ENCODE measurements around the gene STX1B. TPM values are rescaled to one million over a fixed set of nuclear protein-coding genes. Genes with fewer than 3 reads are reported as not detected.

STX1B gene
- total RNA-seq, 4 donors from 2014 or later: 0.41 to 1.3 TPM; not detected in 2

DNA sequence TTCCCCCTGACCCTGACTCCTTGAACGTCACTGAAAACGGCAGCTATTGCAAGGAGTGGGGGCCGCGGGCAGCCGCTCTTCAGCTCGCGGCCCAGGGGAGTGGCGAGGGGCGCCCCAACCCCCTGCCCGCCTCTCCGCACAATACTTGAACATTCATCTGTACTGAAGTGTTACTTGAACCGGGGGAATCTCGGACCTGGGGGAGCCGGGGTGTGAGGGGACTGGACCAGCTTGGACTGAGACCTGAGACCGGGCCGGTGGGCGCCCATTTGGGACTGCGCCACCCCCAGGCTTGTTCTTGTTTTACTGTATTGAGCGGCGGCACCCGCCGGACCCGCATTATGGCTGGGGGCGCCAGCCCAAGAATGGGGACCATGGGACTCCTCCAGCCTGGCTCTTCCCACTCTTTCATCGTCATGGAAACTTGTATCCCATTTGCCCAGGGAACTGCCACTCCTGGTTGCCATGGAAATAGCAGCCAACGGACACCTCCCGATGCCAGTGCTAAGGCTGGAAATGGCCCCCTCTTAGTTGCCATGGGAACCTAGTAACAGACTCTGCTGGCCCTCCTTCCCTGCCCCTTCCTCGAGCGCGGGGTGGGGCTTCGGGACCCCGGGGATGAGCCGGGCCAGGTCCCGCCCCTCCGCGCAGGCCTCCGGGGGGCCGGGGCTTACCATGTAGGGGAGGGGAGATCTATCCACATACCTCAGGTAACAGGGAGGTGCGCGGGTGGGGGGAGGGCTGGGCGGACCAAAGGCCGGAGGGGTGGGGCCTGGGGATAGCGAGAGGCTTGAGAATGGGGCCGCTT, 62.4 kb downstream of the STX1B start:
- no peaks in the 10 kb centered on the region for H3K27me3 ChIP-seq
- H3K36me3 ChIP-seq: peaks cover 0 to 13% (median 3%) of the 10 kb centered on the region in 4 donors
- WGBS, 2 donors (ENCODE audit: low coverage in 1 of 2): 51% methylated on average over 39 of the region's 44 CpGs; no CpG with 5 or more reads in 1 of the 2 donors
- peak; percentile 81 for DNase-seq
- TF ChIP-seq POLR2AphosphoS5 (IDR thresholded peaks at IDR 0.05) (no peak), POLR2A (IDR thresholded peaks at IDR 0.05) (no peak), EP300 (IDR thresholded peaks at IDR 0.05; ENCODE audit: low read depth) (no peak)
- TF ChIP-seq, protein P1, sequence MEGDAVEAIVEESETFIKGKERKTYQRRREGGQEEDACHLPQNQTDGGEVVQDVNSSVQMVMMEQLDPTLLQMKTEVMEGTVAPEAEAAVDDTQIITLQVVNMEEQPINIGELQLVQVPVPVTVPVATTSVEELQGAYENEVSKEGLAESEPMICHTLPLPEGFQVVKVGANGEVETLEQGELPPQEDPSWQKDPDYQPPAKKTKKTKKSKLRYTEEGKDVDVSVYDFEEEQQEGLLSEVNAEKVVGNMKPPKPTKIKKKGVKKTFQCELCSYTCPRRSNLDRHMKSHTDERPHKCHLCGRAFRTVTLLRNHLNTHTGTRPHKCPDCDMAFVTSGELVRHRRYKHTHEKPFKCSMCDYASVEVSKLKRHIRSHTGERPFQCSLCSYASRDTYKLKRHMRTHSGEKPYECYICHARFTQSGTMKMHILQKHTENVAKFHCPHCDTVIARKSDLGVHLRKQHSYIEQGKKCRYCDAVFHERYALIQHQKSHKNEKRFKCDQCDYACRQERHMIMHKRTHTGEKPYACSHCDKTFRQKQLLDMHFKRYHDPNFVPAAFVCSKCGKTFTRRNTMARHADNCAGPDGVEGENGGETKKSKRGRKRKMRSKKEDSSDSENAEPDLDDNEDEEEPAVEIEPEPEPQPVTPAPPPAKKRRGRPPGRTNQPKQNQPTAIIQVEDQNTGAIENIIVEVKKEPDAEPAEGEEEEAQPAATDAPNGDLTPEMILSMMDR (IDR thresholded peaks at IDR 0.05): no peak
- in situ Hi-C loops (cut with MboI; ENCODE audit: low pct_ligation_motif_present in 1 of 4, low pct_unique_long_range_greater_than_20kb in 1 of 4, low sequenced_read_pairs in 3 of 4) (no loop called here), intact Hi-C loops (cut with DNase I; ENCODE audit: low total_unique reads) (no loop called here)
- H3K9me3 ChIP-seq: no peaks in the 10 kb centered on the region
- H3K4me3 ChIP-seq: peak overlapping the region; percentile 70 to 100 (median 81)
- peaks cover 9 to 29% (median 20%) of the 10 kb centered on the region in 4 donors for H3K4me1 ChIP-seq
- peak overlapping the region; percentile 91 to 97 (median 94) for H3K27ac ChIP-seq

DNA sequence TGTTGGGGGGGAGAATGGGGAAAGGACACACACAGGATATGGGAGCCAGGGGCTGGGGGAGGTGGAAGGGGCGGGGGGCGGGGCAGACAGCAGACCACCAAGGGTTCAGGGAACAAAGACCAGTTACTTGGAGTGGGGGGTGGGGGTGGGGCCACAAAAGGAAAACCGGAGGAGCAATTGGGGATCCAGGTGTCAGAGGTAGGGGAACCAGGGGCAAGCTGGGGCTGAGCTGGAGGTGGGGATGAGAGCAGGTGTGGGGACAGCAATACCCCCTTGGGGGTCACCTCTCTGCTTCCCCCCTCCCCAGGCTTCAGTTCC, 62.9 kb downstream of the STX1B start:
- Histone ChIP-seq H3K9me3 (no peaks in the 10 kb centered on the region), H3K27me3 (no peaks in the 10 kb centered on the region), H3K36me3 (peaks cover 0 to 13% (median 3%) of the 10 kb centered on the region in 4 donors), H3K27ac (peak overlapping the region; percentile 91 to 97 (median 94)), H3K4me3 (no peak overlapping the region), H3K4me1 (peaks cover 9 to 33% (median 23%) of the 10 kb centered on the region in 4 donors)
- no peak for TF ChIP-seq POLR2A (IDR thresholded peaks at IDR 0.05)
- TF ChIP-seq, protein P1 (IDR thresholded peaks at IDR 0.05): no peak
- no peak for TF ChIP-seq EP300 (IDR thresholded peaks at IDR 0.05; ENCODE audit: low read depth)
- no peak for TF ChIP-seq POLR2AphosphoS5 (IDR thresholded peaks at IDR 0.05)
- no peak for DNase-seq
- intact Hi-C loops (cut with DNase I; ENCODE audit: low total_unique reads) (no loop called here), in situ Hi-C loops (cut with MboI; ENCODE audit: low pct_ligation_motif_present in 1 of 4, low pct_unique_long_range_greater_than_20kb in 1 of 4, low sequenced_read_pairs in 3 of 4) (no loop called here)
- 87% methylated on average over 3 of the region's 3 CpGs; no CpG with 5 or more reads in 1 of the 2 donors for WGBS, 2 donors (ENCODE audit: low coverage in 1 of 2)

DNA sequence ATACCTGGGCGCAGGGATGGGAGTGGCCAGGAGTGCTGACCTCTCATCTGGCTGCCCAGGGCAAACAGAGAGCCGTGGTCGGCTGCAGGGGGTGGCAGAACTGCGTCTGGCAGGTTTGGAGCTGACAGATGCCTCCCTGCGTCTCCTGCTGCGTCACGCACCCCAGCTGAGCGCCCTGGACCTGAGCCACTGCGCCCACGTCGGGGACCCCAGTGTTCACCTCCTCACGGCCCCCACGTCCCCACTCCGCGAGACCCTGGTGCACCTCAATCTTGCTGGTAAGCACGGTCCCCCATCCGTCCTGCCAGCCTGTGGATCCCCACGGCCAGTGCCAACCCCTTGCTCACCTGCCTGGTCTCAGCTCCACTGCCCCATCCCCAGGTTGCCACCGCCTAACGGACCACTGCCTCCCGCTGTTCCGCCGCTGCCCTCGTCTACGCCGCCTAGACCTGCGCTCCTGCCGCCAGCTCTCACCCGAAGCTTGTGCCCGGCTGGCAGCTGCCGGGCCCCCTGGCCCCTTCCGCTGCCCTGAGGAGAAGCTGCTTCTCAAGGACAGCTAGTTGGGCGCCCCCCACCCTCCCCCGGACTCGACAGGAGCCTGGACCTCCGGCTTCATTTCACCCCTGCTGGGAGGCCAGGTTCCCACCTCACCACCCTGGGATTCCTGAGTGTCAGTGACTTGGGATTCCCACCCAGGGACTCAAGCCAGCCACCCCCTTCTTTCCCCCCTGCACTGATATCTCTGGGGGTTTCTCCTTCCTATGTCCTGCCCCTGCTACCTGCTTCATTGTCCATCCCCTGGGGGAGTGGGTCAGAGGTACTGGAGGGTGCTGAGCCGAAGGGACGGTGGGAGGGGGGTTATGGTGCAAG, 63.5 kb downstream of the STX1B start:
- H3K4me1 ChIP-seq: peaks cover 13 to 39% (median 29%) of the 10 kb centered on the region in 4 donors
- H3K27me3 ChIP-seq: no peaks in the 10 kb centered on the region
- intact Hi-C loops (cut with DNase I; ENCODE audit: low total_unique reads): no loop called here
- peaks cover 0 to 13% (median 3%) of the 10 kb centered on the region in 4 donors for H3K36me3 ChIP-seq
- no peak overlapping the region for H3K27ac ChIP-seq
- no peak overlapping the region for H3K4me3 ChIP-seq
- no peak for TF ChIP-seq POLR2AphosphoS5 (IDR thresholded peaks at IDR 0.05)
- TF ChIP-seq POLR2A (IDR thresholded peaks at IDR 0.05): no peak
- TF ChIP-seq, protein P1 (IDR thresholded peaks at IDR 0.05): no peak
- TF ChIP-seq EP300 (IDR thresholded peaks at IDR 0.05; ENCODE audit: low read depth): no peak
- DNase-seq: no peak
- in situ Hi-C loops (cut with MboI; ENCODE audit: low pct_ligation_motif_present in 1 of 4, low pct_unique_long_range_greater_than_20kb in 1 of 4, low sequenced_read_pairs in 3 of 4): no loop called here
- WGBS, 2 donors (ENCODE audit: low coverage in 1 of 2): 80 to 92% methylated on average over 3 to 38 of the region's 38 CpGs
- H3K9me3 ChIP-seq: no peaks in the 10 kb centered on the region

DNA sequence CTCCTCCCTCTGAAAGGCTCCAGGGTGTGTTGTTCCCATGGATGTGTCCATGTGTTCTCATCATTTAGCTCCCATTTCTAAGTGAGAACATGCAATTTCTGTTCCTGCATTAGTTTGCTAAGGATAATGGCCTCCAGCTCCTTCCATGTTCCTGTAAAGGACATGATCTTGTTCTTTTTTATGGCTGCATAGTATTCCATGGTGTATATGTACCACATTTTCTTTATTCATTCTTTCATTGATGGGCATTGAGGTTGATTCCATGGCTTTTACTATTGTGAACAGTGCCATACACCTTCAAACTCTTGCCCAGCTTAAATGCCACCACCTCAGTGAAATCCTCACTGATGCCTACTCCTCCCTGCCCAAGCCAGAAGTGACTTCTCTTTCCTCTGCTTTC, 66.1 kb downstream of the STX1B start:
- Histone ChIP-seq H3K27ac (no peak overlapping the region), H3K27me3 (no peaks in the 10 kb centered on the region), H3K4me1 (peaks cover 4 to 25% (median 16%) of the 10 kb centered on the region in 4 donors), H3K9me3 (no peaks in the 10 kb centered on the region), H3K4me3 (no peak overlapping the region), H3K36me3 (peaks cover 0 to 13% (median 3%) of the 10 kb centered on the region in 4 donors)
- no peak for DNase-seq
- intact Hi-C loops (cut with DNase I; ENCODE audit: low total_unique reads): no loop called here
- no peak for TF ChIP-seq POLR2AphosphoS5 (IDR thresholded peaks at IDR 0.05)
- no peak for TF ChIP-seq POLR2A (IDR thresholded peaks at IDR 0.05)
- no peak for TF ChIP-seq EP300 (IDR thresholded peaks at IDR 0.05; ENCODE audit: low read depth)
- TF ChIP-seq, protein P1 (IDR thresholded peaks at IDR 0.05): no peak
- in situ Hi-C loops (cut with MboI; ENCODE audit: low pct_ligation_motif_present in 1 of 4, low pct_unique_long_range_greater_than_20kb in 1 of 4, low sequenced_read_pairs in 3 of 4): no loop called here
